ENCODE data around the gene PTGER1. TPM values are rescaled to one million over a fixed set of nuclear protein-coding genes. Genes with fewer than 3 reads are reported as not detected.

PTGER1 gene
- total RNA-seq, 1 experiment from 2014 or later = 0.63 TPM

GRCh38 chr19:14482172-14482941, 7.2 kb upstream of the PTGER1 start:
- no peak overlapping the region for H2BK20ac ChIP-seq (ENCODE audit: low read depth, low read length, poor library complexity, severe bottlenecking)
- no peaks in the 10 kb centered on the region for H4K20me1 ChIP-seq (ENCODE audit: control insufficient read depth, insufficient read depth, insufficient read length)
- H3K79me2 ChIP-seq (ENCODE audit: insufficient read depth, low read length) = no peaks in the 10 kb centered on the region
- no peak overlapping the region for H3K4me3 Mint-ChIP-seq
- no peaks in the 10 kb centered on the region for H3K9me3 ChIP-seq (ENCODE audit: control insufficient read depth, low read depth, low read length)
- no peaks in the 10 kb centered on the region for H3K79me1 ChIP-seq (ENCODE audit: insufficient read depth, low read depth, low read length, poor library complexity, severe bottlenecking)
- H3K36me3 Mint-ChIP-seq (ENCODE audit: insufficient read depth in 1 of 3, low read depth in 3 of 3) = peaks cover 18 to 48% (median 29%) of the 10 kb centered on the region in 3 experiments; a peak in 6 of 7 replicates
- H2AFZ ChIP-seq (ENCODE audit: low read length) = no peak overlapping the region
- no peaks in the 10 kb centered on the region for H3K9me3 Mint-ChIP-seq
- no peak overlapping the region for H2AK5ac ChIP-seq (ENCODE audit: insufficient read length, low read length)
- no peaks in the 10 kb centered on the region for H3K4me1 ChIP-seq (ENCODE audit: insufficient read depth, low read length)
- no peak overlapping the region for H3K23ac ChIP-seq (ENCODE audit: insufficient read length, low read depth, low read length)
- no peak for DNase-seq
- H3K27ac Mint-ChIP-seq = no peak overlapping the region
- WGBS (ENCODE audit: extremely low coverage, insufficient read length, low lambda C conversion rate) = no CpG with 5 or more reads among the region's 18 CpGs
- no peaks in the 10 kb centered on the region for H3K27me3 ChIP-seq (ENCODE audit: insufficient read depth, low read length)
- no peak overlapping the region for H2BK120ac ChIP-seq (ENCODE audit: low read depth, low read length, poor library complexity, severe bottlenecking)
- no peak overlapping the region for H2BK5ac ChIP-seq (ENCODE audit: insufficient read length, low read length)
- H3K27ac ChIP-seq (ENCODE audit: insufficient read length, low read depth, low read length) = no peak overlapping the region
- H4K5ac ChIP-seq (ENCODE audit: insufficient read length, low read depth, low read length) = no peak overlapping the region
- peaks cover 6 to 12% of the 10 kb centered on the region in 2 experiments for H3K4me1 Mint-ChIP-seq
- H2BK12ac ChIP-seq (ENCODE audit: insufficient read length, low read depth, low read length) = no peak overlapping the region
- no peak overlapping the region for H3K56ac ChIP-seq (ENCODE audit: insufficient read length, low read depth, low read length)
- TF ChIP-seq, protein P1, sequence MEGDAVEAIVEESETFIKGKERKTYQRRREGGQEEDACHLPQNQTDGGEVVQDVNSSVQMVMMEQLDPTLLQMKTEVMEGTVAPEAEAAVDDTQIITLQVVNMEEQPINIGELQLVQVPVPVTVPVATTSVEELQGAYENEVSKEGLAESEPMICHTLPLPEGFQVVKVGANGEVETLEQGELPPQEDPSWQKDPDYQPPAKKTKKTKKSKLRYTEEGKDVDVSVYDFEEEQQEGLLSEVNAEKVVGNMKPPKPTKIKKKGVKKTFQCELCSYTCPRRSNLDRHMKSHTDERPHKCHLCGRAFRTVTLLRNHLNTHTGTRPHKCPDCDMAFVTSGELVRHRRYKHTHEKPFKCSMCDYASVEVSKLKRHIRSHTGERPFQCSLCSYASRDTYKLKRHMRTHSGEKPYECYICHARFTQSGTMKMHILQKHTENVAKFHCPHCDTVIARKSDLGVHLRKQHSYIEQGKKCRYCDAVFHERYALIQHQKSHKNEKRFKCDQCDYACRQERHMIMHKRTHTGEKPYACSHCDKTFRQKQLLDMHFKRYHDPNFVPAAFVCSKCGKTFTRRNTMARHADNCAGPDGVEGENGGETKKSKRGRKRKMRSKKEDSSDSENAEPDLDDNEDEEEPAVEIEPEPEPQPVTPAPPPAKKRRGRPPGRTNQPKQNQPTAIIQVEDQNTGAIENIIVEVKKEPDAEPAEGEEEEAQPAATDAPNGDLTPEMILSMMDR (conservative IDR thresholded peaks at IDR 0.05) = no peak
- no peaks in the 10 kb centered on the region for H3K27me3 Mint-ChIP-seq (ENCODE audit: low read depth)
- no peak overlapping the region for H2BK15ac ChIP-seq (ENCODE audit: low read depth, low read length)
- H3K4me2 ChIP-seq (ENCODE audit: insufficient read depth, insufficient read length, low read length) = no peak overlapping the region
- H4K91ac ChIP-seq (ENCODE audit: insufficient read length, low read depth, low read length) = no peak overlapping the region
- no peak overlapping the region for H3K18ac ChIP-seq (ENCODE audit: insufficient read length, low read depth, low read length)
- H3K4ac ChIP-seq (ENCODE audit: low read depth, low read length) = no peak overlapping the region
- H3K9ac ChIP-seq (ENCODE audit: extremely low read depth, insufficient read length, low read length) = no peak overlapping the region
- H3K14ac ChIP-seq (ENCODE audit: insufficient read depth, low read length) = no peak overlapping the region
- no peak overlapping the region for H4K8ac ChIP-seq (replicated peaks; ENCODE audit: insufficient read length, low read depth, low read length)
- H3K23me2 ChIP-seq (ENCODE audit: insufficient read length, low read depth, low read length, poor library complexity, severe bottlenecking) = no peaks in the 10 kb centered on the region
- H3T11ph ChIP-seq (ENCODE audit: low read length) = no peak overlapping the region
